Stimulated activated naive B cell treated with anti-CD40 and anti-IgM and Interleukin-4, amounts not matched to agents 10 μg/mL and 1 μg/mL and 100 μg/mL, for 72 hours (primary cell): ENCODE results near the gene YWHAB.
"Not testable (repeated sequence)": the region's sequence is repeated elsewhere in the genome, so short reads cannot be mapped to it uniquely, and the experiment has no call there.

ENCODE experiments used
- ATAC-seq, 2 donors: fragments of 150-1000 bp; cut with Tn5 transposase; replicated peaks; 2 replicates each; pipeline ENCODE4 v1.10.0; 2021; ENCODE audit warnings: moderate library complexity in 1 of 2
- DNase-seq: peaks from one replicate; pipeline ENCODE4 v3.0.0; 2021
- H3K27ac Mint-ChIP-seq: one replicate; pipeline ENCODE4 v1.8.0; 2022; ENCODE audit warnings: mild to moderate bottlenecking, mixed read lengths
- H3K27me3 Mint-ChIP-seq, 2 donors: one replicate each; pipeline ENCODE4 v1.8.0; 2022; ENCODE audit warnings: mixed read lengths in 2 of 2
- H3K36me3 Mint-ChIP-seq, 2 donors: one replicate each; pipeline ENCODE4 v1.8.0; 2022; ENCODE audit warnings: mixed read lengths in 2 of 2, mild to moderate bottlenecking in 1 of 2
- H3K4me1 Mint-ChIP-seq, 2 donors: one replicate each; pipeline ENCODE4 v1.8.0; 2022; ENCODE audit warnings: mixed read lengths in 2 of 2, mild to moderate bottlenecking in 1 of 2
- H3K4me3 Mint-ChIP-seq, 2 donors: one replicate each; pipeline ENCODE4 v1.8.0; 2022; ENCODE audit warnings: mild to moderate bottlenecking in 2 of 2, mixed read lengths in 2 of 2, moderate library complexity in 1 of 2
- H3K9me3 Mint-ChIP-seq, 2 donors: one replicate each; pipeline ENCODE4 v1.8.0; 2022; ENCODE audit warnings: mixed read lengths in 2 of 2, mild to moderate bottlenecking in 1 of 2

Gene YWHAB

DNA sequence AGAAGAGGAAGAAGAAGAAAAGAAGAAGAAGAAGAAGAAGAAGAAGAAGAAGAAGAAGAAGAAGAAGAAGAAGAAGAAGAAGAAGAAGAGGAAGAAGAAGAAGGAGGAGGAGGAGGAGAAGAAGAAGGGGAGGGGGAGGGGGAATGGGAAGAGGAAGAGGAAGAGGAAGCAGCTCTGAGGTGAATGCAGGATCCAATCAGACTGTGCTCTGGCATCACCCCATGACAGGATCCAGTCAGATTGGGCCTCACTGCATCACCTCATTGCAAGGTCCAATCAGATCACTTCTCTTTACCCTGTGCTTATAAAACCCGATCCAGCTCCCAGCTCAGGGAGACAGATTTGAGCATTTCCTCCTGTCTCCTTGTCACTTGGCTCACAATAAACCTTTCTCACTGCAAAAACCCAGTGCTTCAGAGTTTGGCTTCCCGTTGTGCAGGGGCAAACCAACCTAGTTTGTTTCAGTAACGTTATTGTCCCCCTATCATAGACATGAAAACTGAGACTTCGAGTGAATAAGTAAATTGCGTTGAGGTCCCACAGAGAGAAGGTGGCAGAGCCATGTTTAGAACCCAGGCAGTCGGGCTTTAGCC lies 28.6 kb upstream of the YWHAB start:
- Mint-ChIP-seq H3K4me1 (peaks cover 3 to 15% of the 10 kb centered on the region in 2 donors), H3K9me3 (peaks cover 7 to 10% of the 10 kb centered on the region in 2 donors), H3K27me3 (peaks cover 5 to 18% of the 10 kb centered on the region in 2 donors), H3K4me3 (no peak overlapping the region), H3K36me3 (peaks cover 3 to 4% of the 10 kb centered on the region in 2 donors), H3K27ac (no peak overlapping the region)
- ATAC-seq: no peak
- DNase-seq: no peak

DNA sequence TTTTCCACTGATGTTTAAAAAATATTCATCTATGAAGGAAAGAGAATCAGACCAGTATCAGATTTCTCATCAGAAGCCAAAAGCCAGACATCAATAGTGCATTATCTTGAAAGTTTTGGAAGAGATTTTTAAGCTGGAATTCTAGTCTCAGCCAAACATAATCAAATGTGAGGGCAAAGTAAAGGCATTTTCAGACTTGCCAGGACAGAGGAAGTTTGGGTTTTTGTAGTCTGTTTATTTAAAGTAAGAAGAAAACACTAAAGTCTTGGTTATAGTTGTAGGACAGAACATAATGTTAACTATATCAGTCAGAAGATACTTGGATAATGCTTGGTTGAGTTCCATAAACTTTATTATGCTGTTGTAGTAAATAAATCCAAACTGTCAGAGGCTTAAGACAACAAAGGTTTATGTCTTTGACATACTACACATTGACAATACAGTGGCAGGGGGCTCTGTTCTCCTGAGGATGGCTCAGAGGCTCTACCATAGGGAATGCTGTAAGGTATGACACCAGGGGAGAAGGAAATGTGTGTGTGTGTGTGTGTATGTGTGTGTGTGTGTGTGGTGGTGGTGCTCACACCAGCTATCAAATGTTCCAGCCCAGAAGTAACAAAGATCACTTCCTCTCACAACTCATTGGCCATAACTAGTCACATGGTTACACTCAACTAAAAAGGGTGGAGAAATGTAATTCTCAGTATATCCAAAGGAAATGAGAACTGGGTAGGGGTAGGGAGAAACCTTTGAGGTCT lies 26.7 kb upstream of the YWHAB start:
- Mint-ChIP-seq H3K36me3 (peaks cover 3 to 4% of the 10 kb centered on the region in 2 donors), H3K27me3 (peaks cover 5 to 7% of the 10 kb centered on the region in 2 donors), H3K9me3 (peaks cover 7 to 10% of the 10 kb centered on the region in 2 donors), H3K4me1 (peaks cover 3 to 15% of the 10 kb centered on the region in 2 donors), H3K27ac (no peak overlapping the region), H3K4me3 (no peak overlapping the region)
- DNase-seq (no peak), ATAC-seq (no peak)

DNA sequence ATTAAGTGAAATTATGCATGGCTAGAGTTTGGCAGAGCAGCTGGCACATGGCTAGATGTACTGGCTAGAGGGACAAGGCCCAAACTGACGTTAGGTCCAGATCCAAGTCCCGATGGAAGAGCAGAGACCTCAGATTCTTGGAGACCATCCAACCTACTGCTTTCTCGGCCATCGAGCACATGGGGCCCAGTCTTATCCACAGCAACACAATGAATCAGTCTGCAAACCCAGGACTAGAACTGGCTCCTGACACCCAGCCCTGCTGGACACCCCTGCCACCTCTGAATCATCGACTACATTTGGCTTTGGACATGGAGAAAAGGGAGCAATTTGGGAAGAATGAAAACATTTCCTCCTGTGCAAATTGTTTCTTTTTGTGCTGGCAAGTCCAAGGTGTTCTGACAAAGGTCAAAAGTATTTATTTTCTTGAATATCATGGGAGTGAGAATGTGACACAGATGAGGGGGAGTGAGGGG lies 23.9 kb upstream of the YWHAB start:
- H3K4me3 Mint-ChIP-seq: no peak overlapping the region
- H3K36me3 Mint-ChIP-seq: peaks cover 1 to 3% of the 10 kb centered on the region in 2 donors
- ATAC-seq: no peak
- peaks cover 5 to 8% of the 10 kb centered on the region in 2 donors for H3K9me3 Mint-ChIP-seq
- no peak overlapping the region for H3K27ac Mint-ChIP-seq
- H3K4me1 Mint-ChIP-seq: peaks cover 3 to 16% of the 10 kb centered on the region in 2 donors
- H3K27me3 Mint-ChIP-seq: peaks cover 6 to 7% of the 10 kb centered on the region in 2 donors
- no peak for DNase-seq

GRCh38 chr20:44862286-44862685 lies 23.2 kb upstream of the YWHAB start:
- no peak overlapping the region for H3K4me3 Mint-ChIP-seq
- no peak overlapping the region for H3K27ac Mint-ChIP-seq
- DNase-seq (no peak), ATAC-seq (no peak)
- peaks cover 7 to 10% of the 10 kb centered on the region in 2 donors for H3K27me3 Mint-ChIP-seq
- no peaks in the 10 kb centered on the region for H3K36me3 Mint-ChIP-seq
- H3K9me3 Mint-ChIP-seq: peaks cover 3 to 4% of the 10 kb centered on the region in 2 donors
- H3K4me1 Mint-ChIP-seq: peaks cover 7 to 17% of the 10 kb centered on the region in 2 donors

- not testable (repeated sequence) for H3K9me3 Mint-ChIP-seq, H3K4me3 Mint-ChIP-seq
Observed at GRCh38 chr20:44863365-44864084, 22.0 kb upstream of the YWHAB start.

DNA sequence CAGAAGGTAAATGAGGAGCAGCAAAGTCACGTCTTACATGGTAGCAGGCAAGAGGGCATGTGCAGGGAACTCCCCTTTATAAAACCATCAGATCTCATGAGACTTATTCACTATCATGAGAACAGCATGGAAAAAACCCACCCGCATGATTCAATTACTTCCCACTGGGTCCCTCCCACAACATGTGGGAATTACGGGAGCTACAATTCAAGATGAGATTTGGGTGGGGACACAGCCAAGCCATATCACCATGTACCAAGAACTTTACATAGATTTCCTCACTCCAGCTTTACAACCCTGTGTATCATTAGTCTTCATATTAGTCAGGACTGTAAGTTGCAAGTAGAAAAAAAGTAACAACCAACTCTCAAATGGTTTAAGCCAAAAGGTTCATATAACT lies 21.0 kb upstream of the YWHAB start:
- not testable (repeated sequence) for H3K36me3 Mint-ChIP-seq, H3K27me3 Mint-ChIP-seq, H3K27ac Mint-ChIP-seq, ATAC-seq, H3K4me3 Mint-ChIP-seq, H3K9me3 Mint-ChIP-seq, DNase-seq
- peaks cover 8 to 14% of the 10 kb centered on the region in 2 donors for H3K4me1 Mint-ChIP-seq

More at GRCh38 chr20:44863365-44864084, 22.0 kb upstream of the YWHAB start:
- Mint-ChIP-seq H3K27me3 (peaks cover 10 to 13% of the 10 kb centered on the region in 2 donors), H3K4me1 (peaks cover 8 to 20% of the 10 kb centered on the region in 2 donors)
- not testable (repeated sequence) for H3K27ac Mint-ChIP-seq, H3K36me3 Mint-ChIP-seq, ATAC-seq, DNase-seq

- Mint-ChIP-seq H3K4me3 (peak overlapping the region; percentile 61 to 83), H3K9me3 (no peaks in the 10 kb centered on the region), H3K27me3 (peaks cover 5 to 6% of the 10 kb centered on the region in 2 donors), H3K36me3 (no peaks in the 10 kb centered on the region), H3K4me1 (peaks cover 8 to 14% of the 10 kb centered on the region in 2 donors), H3K27ac (no peak overlapping the region)
- peak; percentile 82 to 92 for ATAC-seq
- no peak for DNase-seq
Observed at GRCh38 chr20:44866703-44867335, 18.7 kb upstream of the YWHAB start.

- H3K27ac Mint-ChIP-seq: no peak overlapping the region
- H3K36me3 Mint-ChIP-seq: peaks cover 0 to 4% of the 10 kb centered on the region in 2 donors
- peaks cover 8 to 14% of the 10 kb centered on the region in 2 donors for H3K4me1 Mint-ChIP-seq
- no peak for ATAC-seq
- H3K27me3 Mint-ChIP-seq: peaks cover 5 to 6% of the 10 kb centered on the region in 2 donors
- no peak overlapping the region for H3K4me3 Mint-ChIP-seq
- no peak for DNase-seq
- no peaks in the 10 kb centered on the region for H3K9me3 Mint-ChIP-seq
Observed at GRCh38 chr20:44869471-44869870, 16.0 kb upstream of the YWHAB start.

- H3K9me3 Mint-ChIP-seq, H3K4me3 Mint-ChIP-seq, H3K36me3 Mint-ChIP-seq, ATAC-seq, DNase-seq, H3K27me3 Mint-ChIP-seq: not testable (repeated sequence)
- Mint-ChIP-seq H3K27ac (peak overlapping the region; percentile 62), H3K4me1 (peaks cover 10 to 21% of the 10 kb centered on the region in 2 donors)
Observed at GRCh38 chr20:44882360-44882759, 3.1 kb upstream of the YWHAB start.

DNA sequence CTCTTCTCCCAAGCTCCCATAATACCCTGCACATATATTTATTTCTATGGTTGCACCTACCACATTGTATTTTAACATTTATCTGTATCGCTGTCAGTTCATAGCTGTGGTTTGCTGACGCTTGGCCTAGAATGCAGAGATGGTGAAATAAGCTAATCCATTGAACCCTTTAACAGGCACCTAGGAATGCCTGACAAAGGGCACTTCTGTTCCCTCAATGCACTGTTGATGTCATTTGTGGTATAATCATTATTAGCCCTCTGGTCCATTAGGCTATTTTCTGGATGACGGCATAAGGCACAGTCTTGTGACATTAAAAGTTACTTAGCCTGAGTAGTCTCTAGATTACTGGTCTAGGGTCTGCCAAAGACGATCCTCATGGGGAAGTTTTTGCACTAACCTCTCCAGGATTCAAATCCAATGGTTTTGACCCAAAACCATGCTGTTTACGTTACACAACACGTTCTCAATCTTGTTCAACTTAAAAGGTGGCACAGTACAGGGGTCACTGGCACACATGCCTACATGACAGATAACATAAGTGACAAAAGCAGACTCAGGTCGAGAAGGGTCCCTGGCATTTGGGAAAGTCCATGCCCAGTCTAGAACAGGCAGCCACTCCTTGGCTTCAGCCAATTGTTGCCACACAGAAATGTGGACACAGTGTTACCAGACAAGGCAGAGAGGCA lies 2.1 kb upstream of the YWHAB start:
- Mint-ChIP-seq H3K27ac (peak overlapping the region; percentile 44), H3K36me3 (peaks cover 0 to 1% of the 10 kb centered on the region in 2 donors), H3K9me3 (no peaks in the 10 kb centered on the region), H3K27me3 (no peaks in the 10 kb centered on the region), H3K4me1 (peaks cover 13 to 27% of the 10 kb centered on the region in 2 donors), H3K4me3 (no peak overlapping the region)
- DNase-seq (no peak), ATAC-seq (no peak)

DNA sequence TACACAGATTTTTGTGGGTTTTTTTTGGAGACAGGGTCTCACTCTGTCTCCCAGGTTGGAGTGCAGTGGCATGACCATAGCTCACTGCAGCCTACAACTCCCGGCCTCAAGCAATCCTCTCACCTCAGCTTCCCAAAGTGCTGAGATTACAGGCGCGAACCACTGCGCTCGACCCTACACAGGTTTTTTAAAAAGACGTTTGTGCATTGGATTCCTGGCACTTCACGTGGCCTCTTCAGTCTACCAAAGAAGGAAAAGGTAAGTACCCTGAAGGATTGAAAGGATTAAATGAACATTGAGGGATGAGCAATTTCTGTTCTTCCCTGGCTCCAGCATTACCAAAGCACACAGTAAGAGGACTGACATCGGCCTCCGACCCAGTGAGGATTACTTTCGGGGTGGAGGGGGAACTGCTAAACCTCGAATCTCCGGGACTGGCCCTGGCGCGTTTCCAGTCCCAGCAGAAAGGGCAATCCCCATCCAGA lies 556 bp upstream of the YWHAB start:
- H3K36me3 Mint-ChIP-seq: peaks cover 3 to 4% of the 10 kb centered on the region in 2 donors
- H3K4me1 Mint-ChIP-seq: peaks cover 24 to 43% of the 10 kb centered on the region in 2 donors
- H3K27ac Mint-ChIP-seq: peak overlapping the region; percentile 97

DNA sequence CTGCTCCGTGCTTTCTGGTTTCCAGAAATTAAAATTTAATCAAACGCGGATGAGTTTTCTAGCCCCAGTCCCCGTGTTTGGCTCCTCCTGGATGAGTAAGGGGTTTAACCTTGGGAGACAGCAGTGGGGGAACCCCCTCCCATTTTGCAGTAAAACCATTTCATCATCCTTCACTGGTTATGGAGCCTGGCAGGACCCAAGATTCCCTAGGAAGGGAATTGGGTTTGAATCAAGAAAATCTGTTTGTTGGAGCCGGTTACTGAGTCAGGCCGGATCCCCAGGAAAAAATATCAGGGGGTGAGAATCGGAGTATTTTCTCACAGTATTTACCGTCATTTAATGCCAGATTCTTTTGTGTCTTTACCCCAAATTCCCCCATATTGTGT lies 754 bp downstream of the YWHAB start:
- H3K27me3 Mint-ChIP-seq: no peaks in the 10 kb centered on the region
- peaks cover 3 to 4% of the 10 kb centered on the region in 2 donors for H3K36me3 Mint-ChIP-seq
- H3K27ac Mint-ChIP-seq: peak overlapping the region; percentile 97
- ATAC-seq: no peak
- no peaks in the 10 kb centered on the region for H3K9me3 Mint-ChIP-seq
- H3K4me1 Mint-ChIP-seq: peaks cover 26 to 53% of the 10 kb centered on the region in 2 donors
- no peak for DNase-seq
- H3K4me3 Mint-ChIP-seq: peak overlapping the region; percentile 96 to 98

More for the DNA sequence above, 556 bp upstream of the YWHAB start:
- ATAC-seq: peak; percentile 44 to 45
- H3K4me3 Mint-ChIP-seq: peak overlapping the region; percentile 96 to 98
- H3K9me3 Mint-ChIP-seq: no peaks in the 10 kb centered on the region
- H3K27me3 Mint-ChIP-seq: no peaks in the 10 kb centered on the region
- no peak for DNase-seq

- no peak for DNase-seq
- ATAC-seq: no peak
- peaks cover 26 to 59% of the 10 kb centered on the region in 2 donors for H3K4me1 Mint-ChIP-seq
Observed at GRCh38 chr20:44886828-44887227, 1.3 kb downstream of the YWHAB start.

More at GRCh38 chr20:44886828-44887227, 1.3 kb downstream of the YWHAB start:
- no peaks in the 10 kb centered on the region for H3K9me3 Mint-ChIP-seq
- peak overlapping the region; percentile 97 for H3K27ac Mint-ChIP-seq
- peaks cover 3 to 4% of the 10 kb centered on the region in 2 donors for H3K36me3 Mint-ChIP-seq
- H3K27me3 Mint-ChIP-seq: no peaks in the 10 kb centered on the region
- H3K4me3 Mint-ChIP-seq: peak overlapping the region; percentile 96 to 98
